ENCODE data around the gene SKOR2.

SKOR2 gene

DNA sequence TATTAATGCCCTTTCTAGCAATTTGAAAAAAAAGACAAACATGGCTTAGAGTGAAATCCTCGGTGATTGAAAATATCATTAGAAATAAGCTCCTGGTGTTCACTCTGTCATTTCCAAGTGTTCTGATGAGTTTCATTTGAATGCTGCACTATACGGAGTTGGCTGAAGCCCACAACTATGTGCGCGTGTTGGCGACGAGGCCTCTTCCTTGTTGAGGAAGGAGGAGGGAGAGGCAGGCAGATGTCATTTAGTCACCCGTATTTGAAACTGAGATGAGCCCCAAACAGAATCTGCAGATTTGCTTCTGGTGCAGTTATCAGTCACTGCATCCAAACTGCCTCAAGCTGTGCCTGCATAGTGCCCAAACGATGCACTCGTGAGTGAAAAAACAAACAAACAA, 23.5 kb upstream of the SKOR2 start:
- no peak for DNase-seq (ENCODE audit: extremely low read depth, insufficient read length)
- Histone ChIP-seq H3K27me3 (replicated peaks; ENCODE audit: control insufficient read depth, insufficient read depth, low read length) (no peaks in the 10 kb centered on the region), H3K4me3 (replicated peaks; ENCODE audit: low read depth, low read length) (no peak overlapping the region), H3K36me3 (ENCODE audit: control insufficient read depth, insufficient read depth, low read length) (no peaks in the 10 kb centered on the region)
- TF ChIP-seq, protein P1, sequence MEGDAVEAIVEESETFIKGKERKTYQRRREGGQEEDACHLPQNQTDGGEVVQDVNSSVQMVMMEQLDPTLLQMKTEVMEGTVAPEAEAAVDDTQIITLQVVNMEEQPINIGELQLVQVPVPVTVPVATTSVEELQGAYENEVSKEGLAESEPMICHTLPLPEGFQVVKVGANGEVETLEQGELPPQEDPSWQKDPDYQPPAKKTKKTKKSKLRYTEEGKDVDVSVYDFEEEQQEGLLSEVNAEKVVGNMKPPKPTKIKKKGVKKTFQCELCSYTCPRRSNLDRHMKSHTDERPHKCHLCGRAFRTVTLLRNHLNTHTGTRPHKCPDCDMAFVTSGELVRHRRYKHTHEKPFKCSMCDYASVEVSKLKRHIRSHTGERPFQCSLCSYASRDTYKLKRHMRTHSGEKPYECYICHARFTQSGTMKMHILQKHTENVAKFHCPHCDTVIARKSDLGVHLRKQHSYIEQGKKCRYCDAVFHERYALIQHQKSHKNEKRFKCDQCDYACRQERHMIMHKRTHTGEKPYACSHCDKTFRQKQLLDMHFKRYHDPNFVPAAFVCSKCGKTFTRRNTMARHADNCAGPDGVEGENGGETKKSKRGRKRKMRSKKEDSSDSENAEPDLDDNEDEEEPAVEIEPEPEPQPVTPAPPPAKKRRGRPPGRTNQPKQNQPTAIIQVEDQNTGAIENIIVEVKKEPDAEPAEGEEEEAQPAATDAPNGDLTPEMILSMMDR (IDR thresholded peaks at IDR 0.05; ENCODE audit: insufficient read depth, low read length, poor library complexity, severe bottlenecking), result no peak

- H3K36me3 ChIP-seq (ENCODE audit: control insufficient read depth, insufficient read depth, low read length), result no peaks in the 10 kb centered on the region
- DNase-seq (ENCODE audit: extremely low read depth, insufficient read length), result no peak
- no peak overlapping the region for H3K4me3 ChIP-seq (replicated peaks; ENCODE audit: low read depth, low read length)
- H3K27me3 ChIP-seq (replicated peaks; ENCODE audit: control insufficient read depth, insufficient read depth, low read length), result no peaks in the 10 kb centered on the region
- TF ChIP-seq, protein P1 (IDR thresholded peaks at IDR 0.05; ENCODE audit: insufficient read depth, low read length, poor library complexity, severe bottlenecking), result no peak
Measured at GRCh38 chr18:47265197-47265596, 13.7 kb upstream of the SKOR2 start.

DNA sequence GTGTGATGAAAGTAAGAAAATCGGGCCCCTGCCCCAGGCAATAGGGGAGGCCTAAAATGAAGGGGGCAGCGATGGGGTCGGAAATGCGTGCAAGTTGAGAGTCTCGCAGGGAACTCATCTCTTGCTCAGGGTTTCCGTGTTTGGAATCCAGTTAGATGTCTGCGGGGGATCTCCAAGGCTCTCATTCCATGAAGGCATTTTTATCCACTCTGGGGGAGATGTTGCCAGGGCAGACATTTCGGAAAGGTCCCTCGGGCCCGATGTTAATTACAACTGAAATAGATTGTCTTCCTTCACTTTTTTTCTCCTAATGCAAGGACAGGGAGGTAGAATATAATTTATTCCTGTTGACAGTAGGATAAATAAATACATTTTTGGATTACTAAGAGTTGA, 12.8 kb upstream of the SKOR2 start:
- no peak for DNase-seq (ENCODE audit: extremely low read depth, insufficient read length)
- Histone ChIP-seq H3K4me3 (replicated peaks; ENCODE audit: low read depth, low read length) (no peak overlapping the region), H3K36me3 (ENCODE audit: control insufficient read depth, insufficient read depth, low read length) (no peaks in the 10 kb centered on the region), H3K27me3 (replicated peaks; ENCODE audit: control insufficient read depth, insufficient read depth, low read length) (no peaks in the 10 kb centered on the region)
- TF ChIP-seq, protein P1 (IDR thresholded peaks at IDR 0.05; ENCODE audit: insufficient read depth, low read length, poor library complexity, severe bottlenecking), result no peak

DNA sequence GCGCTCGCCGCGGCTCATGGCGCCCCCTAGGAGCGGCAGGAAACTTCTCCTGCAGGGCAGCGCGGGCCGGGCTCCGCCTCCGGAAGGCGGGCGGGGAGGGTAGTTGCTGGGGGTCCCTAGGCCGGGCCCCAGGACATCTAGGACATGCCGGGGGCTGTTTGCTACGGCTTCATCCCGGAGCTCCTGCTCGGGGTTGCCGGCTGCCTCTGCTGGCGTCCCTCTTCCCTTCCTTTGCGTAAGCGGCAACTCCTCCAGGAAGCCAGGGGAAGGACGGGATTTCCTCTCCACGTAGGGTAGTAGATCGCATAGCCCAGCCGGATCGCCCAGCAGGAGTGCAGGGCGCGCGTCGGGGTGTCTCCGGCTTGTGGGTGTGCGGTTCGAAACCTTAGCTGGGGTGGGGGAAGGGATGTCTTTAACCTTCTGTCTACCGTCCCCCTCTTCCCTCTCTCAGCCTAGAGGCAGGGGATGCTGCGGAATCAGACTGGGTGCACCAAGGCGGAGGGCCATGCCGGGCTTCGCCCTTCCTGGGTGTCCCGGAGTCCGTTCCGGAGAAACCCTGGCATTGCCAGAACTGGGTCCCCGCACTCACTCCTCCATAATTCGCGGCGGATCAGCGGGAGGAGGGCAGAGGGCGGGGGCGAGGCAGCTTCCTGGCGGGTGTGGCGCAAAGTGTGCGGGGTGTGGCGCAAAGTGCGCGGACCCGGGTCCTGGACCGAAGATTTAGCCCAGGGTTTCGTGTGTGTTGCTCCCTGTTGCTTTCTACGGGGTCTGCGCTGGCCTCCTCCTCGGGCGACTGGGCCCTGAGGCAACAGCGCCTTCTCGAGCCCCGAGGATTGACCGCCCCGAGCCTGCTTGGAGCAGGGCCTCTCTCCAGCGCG, 12.2 kb upstream of the SKOR2 start:
- TF ChIP-seq, protein P1 (IDR thresholded peaks at IDR 0.05; ENCODE audit: insufficient read depth, low read length, poor library complexity, severe bottlenecking), result no peak
- Histone ChIP-seq H3K27me3 (replicated peaks; ENCODE audit: control insufficient read depth, insufficient read depth, low read length) (no peaks in the 10 kb centered on the region), H3K4me3 (replicated peaks; ENCODE audit: low read depth, low read length) (no peak overlapping the region), H3K36me3 (ENCODE audit: control insufficient read depth, insufficient read depth, low read length) (no peaks in the 10 kb centered on the region)
- DNase-seq (ENCODE audit: extremely low read depth, insufficient read length), result no peak

DNA sequence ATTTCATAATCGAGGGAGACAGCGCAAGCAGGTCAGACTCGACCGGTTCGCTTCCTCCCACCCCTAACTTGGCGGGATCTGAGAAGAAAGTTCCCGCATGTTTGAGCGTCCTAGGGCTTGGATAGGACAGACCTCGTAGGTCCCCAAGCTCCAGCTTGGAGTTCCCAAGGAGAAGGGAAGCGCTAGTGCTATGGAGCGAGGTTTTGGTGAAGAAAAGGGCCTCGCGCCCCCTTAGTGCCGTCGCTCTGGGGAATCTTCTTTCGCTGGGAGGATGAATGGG, 11.6 kb upstream of the SKOR2 start:
- TF ChIP-seq, protein P1 (IDR thresholded peaks at IDR 0.05; ENCODE audit: insufficient read depth, low read length, poor library complexity, severe bottlenecking), result no peak
- Histone ChIP-seq H3K4me3 (replicated peaks; ENCODE audit: low read depth, low read length) (no peak overlapping the region), H3K27me3 (replicated peaks; ENCODE audit: control insufficient read depth, insufficient read depth, low read length) (no peaks in the 10 kb centered on the region), H3K36me3 (ENCODE audit: control insufficient read depth, insufficient read depth, low read length) (no peaks in the 10 kb centered on the region)
- no peak for DNase-seq (ENCODE audit: extremely low read depth, insufficient read length)
